GM12891 (cell line): ENCODE measurements around the gene ZNF407.

Experiments
- POLR2A ChIP-seq: IDR thresholded peaks from 2 replicates; pipeline ENCODE4 v1.6.1; 2011; ENCODE audit warnings: low read depth, low read length, control low read depth
- POLR2AphosphoS5 ChIP-seq: IDR thresholded peaks from 2 replicates; pipeline ENCODE4 v1.6.1; 2011; ENCODE audit warnings: low read depth, low read length, control low read depth
- POU2F2 ChIP-seq: IDR thresholded peaks from 2 replicates; pipeline ENCODE4 v1.6.1; 2011; ENCODE audit warnings: low read depth, mild to moderate bottlenecking, control low read depth, low read length, moderate library complexity
- TAF1 ChIP-seq: IDR thresholded peaks from 2 replicates; pipeline ENCODE4 v1.6.1; 2011; ENCODE audit warnings: low read depth, low read length, control low read depth

- TF ChIP-seq POLR2A (no peak), TAF1 (no peak), POU2F2 (no peak), POLR2AphosphoS5 (no peak)
Observed at GRCh38 chr18:74633652-74634352, 36.1 kb downstream of the ZNF407 start.
